HG02852 (cell line): ENCODE data around the gene GRB2.
"Not testable (repeated sequence)": the region's sequence is repeated elsewhere in the genome, so short reads cannot be mapped to it uniquely, and the experiment has no call there.

ENCODE experiments used
- ATAC-seq: cut with Tn5 transposase; IDR thresholded peaks from one replicate; pipeline ENCODE4 v1.9.1; 2021; ENCODE audit warnings: mild to moderate bottlenecking, moderate library complexity; ENCODE audit not compliant: unreplicated experiment

GRB2 gene

GRCh38 chr17:75388476-75389030, 16.9 kb downstream of the GRB2 start:
- no peak for ATAC-seq

GRCh38 chr17:75387771-75388170, 17.7 kb downstream of the GRB2 start:
- no peak for ATAC-seq

GRCh38 chr17:75386430-75386829, 19.0 kb downstream of the GRB2 start:
- no peak for ATAC-seq

GRCh38 chr17:75384751-75385150, 20.7 kb downstream of the GRB2 start:
- no peak for ATAC-seq

GRCh38 chr17:75383842-75384195, 21.7 kb downstream of the GRB2 start:
- ATAC-seq: no peak

GRCh38 chr17:75380750-75381149, 24.7 kb downstream of the GRB2 start:
- no peak for ATAC-seq

GRCh38 chr17:75380315-75380714, 25.2 kb downstream of the GRB2 start:
- ATAC-seq: no peak

- ATAC-seq: not testable (repeated sequence)
Measured at GRCh38 chr17:75379426-75379825, 26.1 kb downstream of the GRB2 start.

- no peak for ATAC-seq
Measured at GRCh38 chr17:75373280-75373679, 32.2 kb downstream of the GRB2 start.

- peak; percentile 55 for ATAC-seq
Measured at GRCh38 chr17:75371981-75372380, 33.5 kb downstream of the GRB2 start.

- no peak for ATAC-seq
Measured at GRCh38 chr17:75371339-75371738, 34.1 kb downstream of the GRB2 start.

GRCh38 chr17:75370286-75370915, 35.1 kb downstream of the GRB2 start:
- ATAC-seq: no peak

GRCh38 chr17:75367838-75368789, 37.4 kb downstream of the GRB2 start:
- not testable (repeated sequence) for ATAC-seq

- ATAC-seq: no peak
Measured at GRCh38 chr17:75367312-75367711, 38.2 kb downstream of the GRB2 start.

- no peak for ATAC-seq
Measured at GRCh38 chr17:75366432-75366831, 39.0 kb downstream of the GRB2 start.

- ATAC-seq: no peak
Measured at GRCh38 chr17:75365931-75366275, 39.6 kb downstream of the GRB2 start.

GRCh38 chr17:75365009-75365930, 40.2 kb downstream of the GRB2 start:
- no peak for ATAC-seq

GRCh38 chr17:75364078-75364477, 41.4 kb downstream of the GRB2 start:
- ATAC-seq: no peak

GRCh38 chr17:75361996-75362395, 43.5 kb downstream of the GRB2 start:
- ATAC-seq: no peak

GRCh38 chr17:75361344-75361743, 44.1 kb downstream of the GRB2 start:
- ATAC-seq: no peak
